SK-N-SH (cell line): ENCODE measurements around the gene PFKP.

Experiments used
- EZH2phosphoT487 ChIP-seq: fragments of 200-600 bp; sonication (generic); IDR thresholded peaks from 2 replicates; pipeline ENCODE4 v1.6.1; 2017; ENCODE audit warnings: low read depth, mixed run types, mild to moderate bottlenecking, antibody characterized with exemption, moderate library complexity, borderline replicate concordance
- JUND ChIP-seq: IDR thresholded peaks from 2 replicates; pipeline ENCODE4 v1.4.0; 2012
- MXI1 ChIP-seq: IDR thresholded peaks from 2 replicates; pipeline ENCODE4 v1.6.1; 2012; ENCODE audit warnings: mild to moderate bottlenecking, low read depth, low read length, improper control_type of control experiment
- NRF1 ChIP-seq: IDR thresholded peaks from 2 replicates; pipeline ENCODE4 v1.6.1; 2012; ENCODE audit warnings: low read depth, mild to moderate bottlenecking, low read length
- POLR2AphosphoS5 ChIP-seq: IDR thresholded peaks from 2 replicates; pipeline ENCODE4 v1.6.1; 2012; ENCODE audit warnings: low read depth, low read length
- RAD21 ChIP-seq: IDR thresholded peaks from 2 replicates; pipeline ENCODE4 v1.6.1; 2012; ENCODE audit warnings: mild to moderate bottlenecking, low read length
- SIN3A ChIP-seq: IDR thresholded peaks from 2 replicates; pipeline ENCODE4 v1.6.1; 2012; ENCODE audit warnings: low read depth, mild to moderate bottlenecking, low read length, moderate library complexity, borderline replicate concordance
- TF ChIP-seq, protein P1 (sequence below): fragments of 200-600 bp; sonication (generic); IDR thresholded peaks from 2 replicates; pipeline ENCODE4 v1.6.1; 2017; ENCODE audit warnings: antibody characterized with exemption, mild to moderate bottlenecking, moderate library complexity

DNA sequence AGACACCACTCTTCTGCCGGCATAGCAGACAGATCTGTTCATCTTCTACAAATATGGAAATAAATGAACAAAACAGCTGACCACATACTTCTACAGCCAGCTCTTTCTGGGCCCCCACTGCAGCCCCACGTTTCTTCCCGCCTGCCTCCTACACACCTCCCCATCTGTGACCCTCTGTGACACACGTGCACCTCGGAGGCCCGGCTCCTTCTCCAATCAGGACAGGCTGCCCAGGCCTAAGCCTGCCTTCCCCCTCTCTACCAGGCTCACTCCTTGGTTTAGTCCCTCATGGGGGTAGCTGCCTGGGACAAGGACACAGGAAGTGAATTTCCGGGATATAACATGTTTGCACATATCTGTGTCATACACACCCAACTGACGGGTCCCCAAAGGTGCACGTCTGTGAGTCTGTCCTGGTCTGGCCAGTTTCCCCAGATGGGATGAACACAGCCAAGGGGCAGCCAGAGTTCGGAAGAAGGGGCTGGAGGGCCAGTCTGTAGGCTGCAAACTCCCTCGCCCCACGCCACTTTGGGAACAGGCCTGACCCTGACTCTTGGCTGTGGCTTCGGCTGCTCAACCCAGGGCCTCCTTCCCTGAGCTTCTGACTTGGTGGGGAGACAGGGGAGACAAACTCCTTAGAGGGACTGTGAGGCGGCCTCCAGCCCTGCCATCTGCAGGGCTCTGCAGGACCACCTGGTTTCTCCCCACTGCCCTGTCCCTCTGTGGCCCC, 75.0 kb downstream of the PFKP start:
- TF ChIP-seq MXI1 (no peak), RAD21 (no peak), EZH2phosphoT487 (no peak), NRF1 (no peak), SIN3A (no peak), POLR2AphosphoS5 (no peak), JUND (no peak)
- TF ChIP-seq, protein P1, sequence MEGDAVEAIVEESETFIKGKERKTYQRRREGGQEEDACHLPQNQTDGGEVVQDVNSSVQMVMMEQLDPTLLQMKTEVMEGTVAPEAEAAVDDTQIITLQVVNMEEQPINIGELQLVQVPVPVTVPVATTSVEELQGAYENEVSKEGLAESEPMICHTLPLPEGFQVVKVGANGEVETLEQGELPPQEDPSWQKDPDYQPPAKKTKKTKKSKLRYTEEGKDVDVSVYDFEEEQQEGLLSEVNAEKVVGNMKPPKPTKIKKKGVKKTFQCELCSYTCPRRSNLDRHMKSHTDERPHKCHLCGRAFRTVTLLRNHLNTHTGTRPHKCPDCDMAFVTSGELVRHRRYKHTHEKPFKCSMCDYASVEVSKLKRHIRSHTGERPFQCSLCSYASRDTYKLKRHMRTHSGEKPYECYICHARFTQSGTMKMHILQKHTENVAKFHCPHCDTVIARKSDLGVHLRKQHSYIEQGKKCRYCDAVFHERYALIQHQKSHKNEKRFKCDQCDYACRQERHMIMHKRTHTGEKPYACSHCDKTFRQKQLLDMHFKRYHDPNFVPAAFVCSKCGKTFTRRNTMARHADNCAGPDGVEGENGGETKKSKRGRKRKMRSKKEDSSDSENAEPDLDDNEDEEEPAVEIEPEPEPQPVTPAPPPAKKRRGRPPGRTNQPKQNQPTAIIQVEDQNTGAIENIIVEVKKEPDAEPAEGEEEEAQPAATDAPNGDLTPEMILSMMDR = no peak
